ENCODE data around the gene FAM13B. TPM values are rescaled to one million over a fixed set of nuclear protein-coding genes. Genes with fewer than 3 reads are reported as not detected.
"Not testable (repeated sequence)": the region's sequence is repeated elsewhere in the genome, so short reads cannot be mapped to it uniquely, and the experiment has no call there.

Gene FAM13B
- total RNA-seq, 1 experiment from 2014 or later, result 33.7 TPM

DNA sequence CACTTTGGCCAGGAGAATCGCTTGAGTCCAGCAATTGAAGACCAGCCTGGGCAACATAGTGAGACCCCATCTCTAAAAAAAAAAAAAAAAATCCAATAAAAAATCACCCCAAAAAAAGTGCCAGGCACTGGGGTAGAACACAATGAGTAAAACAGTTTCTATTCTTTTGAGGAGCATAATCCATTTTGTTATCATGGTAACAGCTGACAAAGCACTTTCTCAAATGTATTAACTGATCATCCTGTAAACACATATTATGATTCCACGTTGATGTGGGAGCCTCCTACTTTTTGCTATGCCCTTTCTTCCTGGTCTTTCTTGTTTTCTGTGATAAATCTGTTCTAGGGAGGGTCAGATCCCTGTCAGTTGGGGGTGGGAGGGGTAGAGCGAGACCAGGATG is 20.7 kb upstream of the FAM13B start:
- POLR2A ChIA-PET, result interaction anchor here (0.5 to 0.8 kb wide), 3 partner anchors 15 to 315 kb away, joined by 3 to 6 read pairs (median 3); no protein-coding TSS in a partner anchor
- Mint-ChIP-seq H3K27ac (ENCODE audit: low read depth, unreplicated experiment) (no peak overlapping the region), H3K9me3 (ENCODE audit: unreplicated experiment) (no peaks in the 10 kb centered on the region), H3K4me1 (ENCODE audit: insufficient read depth, unreplicated experiment) (no peaks in the 10 kb centered on the region), H3K27me3 (ENCODE audit: insufficient read depth, unreplicated experiment) (peaks cover 18% of the 10 kb centered on the region), H3K36me3 (ENCODE audit: insufficient read depth, unreplicated experiment) (no peaks in the 10 kb centered on the region), H3K4me3 (ENCODE audit: unreplicated experiment) (no peak overlapping the region)
- BruUV-seq (replicated peaks), result no TSS peak
- DNase-seq (ENCODE audit: unreplicated experiment), result no peak
- TF ChIP-seq, protein P1, sequence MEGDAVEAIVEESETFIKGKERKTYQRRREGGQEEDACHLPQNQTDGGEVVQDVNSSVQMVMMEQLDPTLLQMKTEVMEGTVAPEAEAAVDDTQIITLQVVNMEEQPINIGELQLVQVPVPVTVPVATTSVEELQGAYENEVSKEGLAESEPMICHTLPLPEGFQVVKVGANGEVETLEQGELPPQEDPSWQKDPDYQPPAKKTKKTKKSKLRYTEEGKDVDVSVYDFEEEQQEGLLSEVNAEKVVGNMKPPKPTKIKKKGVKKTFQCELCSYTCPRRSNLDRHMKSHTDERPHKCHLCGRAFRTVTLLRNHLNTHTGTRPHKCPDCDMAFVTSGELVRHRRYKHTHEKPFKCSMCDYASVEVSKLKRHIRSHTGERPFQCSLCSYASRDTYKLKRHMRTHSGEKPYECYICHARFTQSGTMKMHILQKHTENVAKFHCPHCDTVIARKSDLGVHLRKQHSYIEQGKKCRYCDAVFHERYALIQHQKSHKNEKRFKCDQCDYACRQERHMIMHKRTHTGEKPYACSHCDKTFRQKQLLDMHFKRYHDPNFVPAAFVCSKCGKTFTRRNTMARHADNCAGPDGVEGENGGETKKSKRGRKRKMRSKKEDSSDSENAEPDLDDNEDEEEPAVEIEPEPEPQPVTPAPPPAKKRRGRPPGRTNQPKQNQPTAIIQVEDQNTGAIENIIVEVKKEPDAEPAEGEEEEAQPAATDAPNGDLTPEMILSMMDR (IDR thresholded peaks at IDR 0.05; ENCODE audit: unreplicated experiment), result no peak
- CTCF ChIA-PET, result interaction anchor here (0.9 to 5.3 kb wide), 7 partner anchors 14 to 274 kb away, joined by 3 to 33 read pairs (median 4); no protein-coding TSS in a partner anchor
- intact Hi-C loops (cut with micrococcal nuclease), result no loop called here

- H3K36me3 Mint-ChIP-seq (ENCODE audit: insufficient read depth, unreplicated experiment); H3K9me3 Mint-ChIP-seq (ENCODE audit: unreplicated experiment); intact Hi-C loops (cut with micrococcal nuclease); DNase-seq (ENCODE audit: unreplicated experiment); H3K4me1 Mint-ChIP-seq (ENCODE audit: insufficient read depth, unreplicated experiment); H3K4me3 Mint-ChIP-seq (ENCODE audit: unreplicated experiment); H3K27ac Mint-ChIP-seq (ENCODE audit: low read depth, unreplicated experiment); BruUV-seq (replicated peaks): not testable (repeated sequence)
- ChIA-PET POLR2A (interaction anchor here (0.6 kb wide), 1 partner anchor 61 kb away, joined by 6 read pairs; no protein-coding TSS in a partner anchor), CTCF (interaction anchor here (1.1 to 3.6 kb wide), 3 partner anchors 15 to 69 kb away, joined by 3 to 20 read pairs (median 3); no protein-coding TSS in a partner anchor)
- peaks cover 18% of the 10 kb centered on the region for H3K27me3 Mint-ChIP-seq (ENCODE audit: insufficient read depth, unreplicated experiment)
Measured at GRCh38 chr5:138052718-138053117, 19.8 kb upstream of the FAM13B start.

DNA sequence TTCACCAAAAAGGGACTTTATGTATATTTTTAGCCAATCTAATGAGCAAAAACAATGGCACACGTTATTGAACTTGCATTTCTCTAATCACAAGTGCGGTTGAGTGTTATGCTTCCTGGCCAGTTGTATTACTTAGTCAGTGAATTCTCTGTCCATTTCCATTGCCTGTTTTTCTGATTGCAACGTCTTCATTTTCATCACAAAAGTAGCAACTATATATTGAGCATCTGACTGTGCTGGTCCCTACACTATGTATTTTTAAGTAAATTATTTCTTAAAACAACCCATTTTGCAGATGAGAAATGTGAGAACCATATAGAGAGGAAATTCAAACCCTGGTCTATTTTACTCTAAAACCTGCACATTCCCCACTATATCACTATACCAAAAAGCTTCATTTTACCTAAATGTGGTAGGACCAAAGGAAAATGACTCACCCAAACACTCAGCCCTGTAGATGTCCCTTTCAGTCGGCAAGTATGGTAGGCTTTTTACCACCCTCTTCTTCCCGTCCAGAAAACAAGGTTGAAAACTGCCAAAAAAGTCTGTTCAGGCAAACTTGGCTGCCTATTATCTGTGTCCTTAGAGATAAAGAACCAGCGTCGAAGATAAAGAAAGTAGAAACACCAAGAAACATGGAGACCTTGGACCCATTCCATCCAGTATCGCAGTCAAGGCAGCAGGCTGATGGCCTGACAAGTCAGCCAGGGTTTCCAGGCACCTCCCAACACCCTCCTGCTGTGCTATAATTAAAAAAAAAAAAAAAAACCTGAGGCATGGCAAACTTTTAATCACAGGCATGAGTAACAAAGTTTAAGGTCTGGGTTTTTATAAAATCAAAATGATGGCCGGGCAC is 18.8 kb upstream of the FAM13B start:
- no peak for DNase-seq (ENCODE audit: unreplicated experiment)
- Mint-ChIP-seq H3K4me1 (ENCODE audit: insufficient read depth, unreplicated experiment) (no peaks in the 10 kb centered on the region), H3K27ac (ENCODE audit: low read depth, unreplicated experiment) (no peak overlapping the region), H3K36me3 (ENCODE audit: insufficient read depth, unreplicated experiment) (no peaks in the 10 kb centered on the region), H3K4me3 (ENCODE audit: unreplicated experiment) (no peak overlapping the region), H3K9me3 (ENCODE audit: unreplicated experiment) (no peaks in the 10 kb centered on the region), H3K27me3 (ENCODE audit: insufficient read depth, unreplicated experiment) (peaks cover 18% of the 10 kb centered on the region)
- no TSS peak for BruUV-seq (replicated peaks)
- TF ChIP-seq, protein P1 (IDR thresholded peaks at IDR 0.05; ENCODE audit: unreplicated experiment), result no peak
- POLR2A ChIA-PET, result no interaction called here
- intact Hi-C loops (cut with micrococcal nuclease), result no loop called here
- CTCF ChIA-PET, result interaction anchor here (3.6 kb wide), 1 partner anchor 27 kb away, joined by 20 read pairs; no protein-coding TSS in a partner anchor

DNA sequence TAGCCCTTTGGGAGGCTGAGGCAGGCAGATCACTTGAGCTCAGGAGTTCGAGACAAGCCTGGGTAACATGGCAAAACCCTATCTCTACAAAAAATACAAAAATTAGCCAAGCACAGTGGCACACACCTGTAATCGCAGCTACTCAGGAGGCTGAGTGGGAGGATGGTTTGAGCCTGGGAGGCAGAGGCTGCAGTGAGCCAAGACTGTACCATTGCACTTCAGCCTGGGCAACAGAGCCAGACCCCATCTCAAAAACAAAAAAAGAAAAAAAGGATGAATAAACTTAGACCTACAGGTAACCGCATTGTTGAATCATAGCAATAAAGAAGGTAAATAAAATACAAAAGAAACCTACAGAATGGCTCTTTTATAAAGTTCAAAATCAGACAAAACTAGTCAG is 12.4 kb upstream of the FAM13B start:
- H3K27me3 Mint-ChIP-seq (ENCODE audit: insufficient read depth, unreplicated experiment); BruUV-seq (replicated peaks); H3K27ac Mint-ChIP-seq (ENCODE audit: low read depth, unreplicated experiment); H3K9me3 Mint-ChIP-seq (ENCODE audit: unreplicated experiment); H3K36me3 Mint-ChIP-seq (ENCODE audit: insufficient read depth, unreplicated experiment); DNase-seq (ENCODE audit: unreplicated experiment); H3K4me1 Mint-ChIP-seq (ENCODE audit: insufficient read depth, unreplicated experiment); intact Hi-C loops (cut with micrococcal nuclease); H3K4me3 Mint-ChIP-seq (ENCODE audit: unreplicated experiment): not testable (repeated sequence)
- POLR2A ChIA-PET, result interaction anchor here (0.6 kb wide), 1 partner anchor 20 kb away, joined by 3 read pairs; no protein-coding TSS in a partner anchor
- CTCF ChIA-PET, result interaction anchor here (1.1 to 7.8 kb wide), 6 partner anchors 10 to 123 kb away, joined by 3 to 74 read pairs (median 8); no protein-coding TSS in a partner anchor

DNA sequence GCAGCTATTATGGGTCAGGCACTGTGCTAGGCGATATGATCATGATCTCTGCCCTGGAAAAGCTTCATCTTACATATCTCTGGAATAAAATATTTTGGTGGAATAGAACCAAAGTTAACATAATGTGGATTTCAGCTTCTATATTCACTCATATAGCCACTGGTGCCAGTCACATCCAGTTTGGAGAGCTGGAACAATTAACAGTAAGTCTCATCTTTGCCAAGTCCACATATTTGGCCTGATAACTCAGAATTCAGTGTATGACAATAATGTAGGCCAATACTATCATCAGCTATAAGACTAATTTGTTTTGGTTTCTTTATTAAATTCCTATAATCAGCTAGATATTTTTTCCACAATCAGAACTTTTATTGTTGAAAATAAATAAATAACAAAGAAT is 5.9 kb upstream of the FAM13B start:
- Mint-ChIP-seq H3K36me3 (ENCODE audit: insufficient read depth, unreplicated experiment) (peaks cover 6% of the 10 kb centered on the region), H3K4me1 (ENCODE audit: insufficient read depth, unreplicated experiment) (peaks cover 8% of the 10 kb centered on the region), H3K27me3 (ENCODE audit: insufficient read depth, unreplicated experiment) (no peaks in the 10 kb centered on the region), H3K4me3 (ENCODE audit: unreplicated experiment) (no peak overlapping the region), H3K9me3 (ENCODE audit: unreplicated experiment) (no peaks in the 10 kb centered on the region), H3K27ac (ENCODE audit: low read depth, unreplicated experiment) (no peak overlapping the region)
- DNase-seq (ENCODE audit: unreplicated experiment), result no peak
- TF ChIP-seq, protein P1 (IDR thresholded peaks at IDR 0.05; ENCODE audit: unreplicated experiment), result no peak
- intact Hi-C loops (cut with micrococcal nuclease), result loop anchor here (10.0 kb wide), 1 partner anchor 414 kb away; no protein-coding TSS in a partner anchor
- CTCF ChIA-PET, result interaction anchor here (0.6 to 12.0 kb wide), 18 partner anchors 17 to 1610 kb away, joined by 3 to 213 read pairs (median 4); no protein-coding TSS in a partner anchor
- no TSS peak for BruUV-seq (replicated peaks)
- POLR2A ChIA-PET, result interaction anchor here (0.9 to 1.1 kb wide), 2 partner anchors 17 to 31 kb away, joined by 3 read pairs; no protein-coding TSS in a partner anchor
